BJ (cell line): Measurements from ENCODE around the gene EDNRA. TPM values are rescaled to one million over a fixed set of nuclear protein-coding genes. Genes with fewer than 3 reads are reported as not detected.
A peak's percentile ranks its signal among the peaks of the same experiment; 100 is the strongest.
"Not testable (repeated sequence)": the region's sequence is repeated elsewhere in the genome, so short reads cannot be mapped to it uniquely, and the experiment has no call there.

Experiments
- CTCF ChIA-PET: fragments of 350-600 bp; formaldehyde crosslinking; extraction: SDS; loops from one replicate; lab custom pipeline; 2021; ENCODE audit warnings: antibody characterized with exemption, inconsistent platforms; lab: Yijun Ruan, JAX
- POLR2A ChIA-PET: fragments of 300-600 bp; sonication (Branson Sonifier 250); formaldehyde crosslinking; extraction: SDS; loops from one replicate; lab custom pipeline; 2021; ENCODE audit warnings: antibody characterized with exemption; lab: Charles Lee
- DNase-seq: peaks from one replicate; pipeline ENCODE4 v3.0.0-alpha.2; 2011; ENCODE audit warnings: low read depth
- H3K27me3 ChIP-seq: 2 replicates; pipeline ENCODE4 v1.6.0; 2011; ENCODE audit warnings: low read length; ENCODE audit not compliant: control insufficient read depth, insufficient read depth
- H3K36me3 ChIP-seq: 2 replicates; pipeline ENCODE4 v1.5.1; 2011; ENCODE audit warnings: low read length; ENCODE audit not compliant: control insufficient read depth, insufficient read depth
- H3K4me3 ChIP-seq: 2 replicates; pipeline ENCODE4 v1.5.1; 2011; ENCODE audit warnings: low read depth, mild to moderate bottlenecking, control low read depth, low read length
- polyA minus RNA-seq: library from RNA; depleted of rRNA, polyadenylated mRNA; stranded (reverse); fragments of >200 nt; gene quantifications from 2 replicates; pipeline ENCODE4 v1.2.3, GENCODE V29; 2011; rRNA and poly(A)+ RNA removed
- polyA plus RNA-seq: library from polyadenylated mRNA; depleted of rRNA; stranded (reverse); fragments of >200 nt; gene quantifications from 2 replicates; pipeline ENCODE4 v1.2.3, GENCODE V29; 2011; rRNA removed
- TF ChIP-seq, protein P1 (sequence below): IDR thresholded peaks from 2 replicates; pipeline ENCODE4 v1.5.1; 2011; ENCODE audit warnings: low read depth, mild to moderate bottlenecking, control low read depth, inconsistent platforms, low read length, moderate library complexity; ENCODE audit not compliant: insufficient read depth

Gene EDNRA
- polyA plus RNA-seq (7.6 and 12.0 TPM in 2 replicates), polyA minus RNA-seq (9.8 and 11.5 TPM in 2 replicates)

DNA sequence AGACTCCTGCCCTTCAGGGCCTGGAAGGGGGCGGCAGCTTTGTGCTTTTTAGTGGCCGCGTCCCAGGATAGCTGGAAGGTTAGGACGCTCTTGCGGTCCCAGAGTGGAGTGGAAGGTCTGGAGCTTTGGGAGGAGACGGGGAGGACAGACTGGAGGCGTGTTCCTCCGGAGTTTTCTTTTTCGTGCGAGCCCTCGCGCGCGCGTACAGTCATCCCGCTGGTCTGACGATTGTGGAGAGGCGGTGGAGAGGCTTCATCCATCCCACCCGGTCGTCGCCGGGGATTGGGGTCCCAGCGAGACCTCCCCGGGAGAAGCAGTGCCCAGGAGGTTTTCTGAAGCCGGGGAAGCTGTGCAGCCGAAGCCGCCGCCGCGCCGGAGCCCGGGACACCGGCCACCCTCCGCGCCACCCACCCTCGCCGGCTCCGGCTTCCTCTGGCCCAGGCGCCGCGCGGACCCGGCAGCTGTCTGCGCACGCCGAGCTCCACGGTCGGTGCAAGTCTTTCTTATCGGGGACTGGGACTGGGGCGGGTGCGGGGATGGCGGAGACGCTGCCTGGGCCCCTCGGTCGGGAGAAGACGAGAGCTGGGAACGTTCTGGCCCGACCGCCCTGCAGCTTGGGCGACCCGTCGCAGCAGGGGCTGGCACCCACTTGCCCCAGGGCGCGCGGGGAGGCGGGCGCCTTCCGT, at the start of gene EDNRA:
Gene EDNRA (plus strand): TSS at position 207 of the 686 bp plus-strand sequence. CDS start 4,585 bp downstream, outside the sequence.
- ChIA-PET POLR2A (no interaction called here), CTCF (interaction anchor here (0.6 to 1.4 kb wide), 2 partner anchors 18 to 384 kb away, joined by 3 to 4 read pairs; no protein-coding TSS in a partner anchor)
- Histone ChIP-seq H3K36me3 (no peaks in the 10 kb centered on the region), H3K4me3 (peak within 1 kb of the TSS; percentile 61), H3K27me3 (no peaks in the 10 kb centered on the region)
- TF ChIP-seq, protein P1, sequence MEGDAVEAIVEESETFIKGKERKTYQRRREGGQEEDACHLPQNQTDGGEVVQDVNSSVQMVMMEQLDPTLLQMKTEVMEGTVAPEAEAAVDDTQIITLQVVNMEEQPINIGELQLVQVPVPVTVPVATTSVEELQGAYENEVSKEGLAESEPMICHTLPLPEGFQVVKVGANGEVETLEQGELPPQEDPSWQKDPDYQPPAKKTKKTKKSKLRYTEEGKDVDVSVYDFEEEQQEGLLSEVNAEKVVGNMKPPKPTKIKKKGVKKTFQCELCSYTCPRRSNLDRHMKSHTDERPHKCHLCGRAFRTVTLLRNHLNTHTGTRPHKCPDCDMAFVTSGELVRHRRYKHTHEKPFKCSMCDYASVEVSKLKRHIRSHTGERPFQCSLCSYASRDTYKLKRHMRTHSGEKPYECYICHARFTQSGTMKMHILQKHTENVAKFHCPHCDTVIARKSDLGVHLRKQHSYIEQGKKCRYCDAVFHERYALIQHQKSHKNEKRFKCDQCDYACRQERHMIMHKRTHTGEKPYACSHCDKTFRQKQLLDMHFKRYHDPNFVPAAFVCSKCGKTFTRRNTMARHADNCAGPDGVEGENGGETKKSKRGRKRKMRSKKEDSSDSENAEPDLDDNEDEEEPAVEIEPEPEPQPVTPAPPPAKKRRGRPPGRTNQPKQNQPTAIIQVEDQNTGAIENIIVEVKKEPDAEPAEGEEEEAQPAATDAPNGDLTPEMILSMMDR = no peak
- no peak for DNase-seq

GRCh38 chr4:147434370-147434769, 46.5 kb upstream of the EDNRA start:
- DNase-seq, H3K4me3 ChIP-seq, H3K36me3 ChIP-seq, H3K27me3 ChIP-seq, POLR2A ChIA-PET, CTCF ChIA-PET: not testable (repeated sequence)

DNA sequence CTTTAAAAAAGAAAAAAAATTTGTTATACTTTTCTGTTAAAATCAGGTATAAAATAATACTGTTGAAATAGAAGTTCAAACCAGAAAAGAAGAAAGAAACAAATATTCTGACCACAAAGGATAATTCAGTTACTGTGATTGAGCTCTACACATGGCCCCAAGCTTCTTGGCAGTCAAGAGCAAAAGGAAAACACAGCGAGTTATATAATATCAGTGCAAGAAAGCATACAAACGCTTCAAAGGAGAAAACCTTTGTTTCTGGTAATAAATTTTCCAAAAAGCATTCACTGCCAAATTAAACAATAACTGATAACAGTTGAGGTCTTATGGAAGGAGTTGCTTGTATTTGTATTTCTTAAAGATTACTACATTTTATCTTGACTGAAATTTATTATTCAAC, 40.5 kb upstream of the EDNRA start:
- Histone ChIP-seq H3K27me3 (no peaks in the 10 kb centered on the region), H3K36me3 (no peaks in the 10 kb centered on the region), H3K4me3 (no peak overlapping the region)
- POLR2A ChIA-PET = no interaction called here
- DNase-seq = no peak
- TF ChIP-seq, protein P1 = no peak
- CTCF ChIA-PET = no interaction called here

DNA sequence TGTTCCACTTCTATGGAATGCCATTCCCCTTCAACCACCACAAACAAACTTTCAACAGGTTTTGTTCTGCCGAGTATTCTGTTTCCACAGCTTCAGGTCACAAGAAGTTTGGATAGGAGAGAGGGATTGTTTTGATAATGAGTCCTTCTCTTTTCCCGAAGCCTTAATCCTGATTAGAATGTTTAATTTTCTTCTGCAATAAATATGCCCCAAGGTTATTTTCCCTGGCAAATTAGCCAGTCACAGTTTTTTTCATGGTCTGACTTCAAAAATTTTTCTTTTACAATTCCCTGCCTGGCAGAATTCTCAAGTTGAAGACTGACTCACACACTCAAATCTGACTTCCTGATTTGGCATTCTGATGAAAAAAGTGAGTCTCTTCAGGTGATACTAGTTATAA, 33.1 kb upstream of the EDNRA start:
- no peak overlapping the region for H3K4me3 ChIP-seq
- DNase-seq = no peak
- H3K36me3 ChIP-seq = no peaks in the 10 kb centered on the region
- TF ChIP-seq, protein P1 = no peak
- H3K27me3 ChIP-seq = no peaks in the 10 kb centered on the region
- POLR2A ChIA-PET = no interaction called here
- CTCF ChIA-PET = no interaction called here

DNA sequence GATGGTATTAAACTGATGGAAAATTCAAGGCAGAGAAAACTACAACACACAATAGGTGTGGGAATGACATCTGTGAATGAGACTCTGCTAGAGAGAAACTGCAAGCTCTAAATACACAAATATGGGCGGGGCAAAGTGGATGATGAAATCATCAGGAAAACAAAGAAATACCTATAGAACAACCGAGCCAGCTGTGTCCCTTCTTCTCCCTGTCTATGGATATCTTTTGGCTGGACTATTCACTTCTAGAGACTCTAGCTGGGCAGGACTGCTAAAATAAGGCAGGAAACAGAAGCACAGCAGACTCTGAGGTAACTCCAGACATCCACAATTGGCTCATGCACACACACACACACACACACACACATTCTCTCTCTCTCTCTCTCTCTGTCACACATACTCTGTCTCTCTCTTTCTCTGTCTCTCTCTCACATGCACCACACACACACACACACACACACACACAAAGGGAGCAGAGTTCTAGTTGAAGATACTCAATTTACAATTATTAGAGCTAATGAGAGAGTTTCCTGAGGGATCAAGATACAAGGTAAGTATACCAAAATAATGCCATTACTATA, 27.2 kb upstream of the EDNRA start:
- H3K36me3 ChIP-seq = no peaks in the 10 kb centered on the region
- no peak for DNase-seq

More for the DNA sequence above, 27.2 kb upstream of the EDNRA start:
- H3K4me3 ChIP-seq = no peak overlapping the region
- no peaks in the 10 kb centered on the region; the same call in 1 of the 2 replicates for H3K27me3 ChIP-seq
- POLR2A ChIA-PET = no interaction called here
- TF ChIP-seq, protein P1 = no peak
- CTCF ChIA-PET = no interaction called here
